Osteoblast (primary cell): ENCODE data around the gene GPX2. TPM values are rescaled to one million over a fixed set of nuclear protein-coding genes. Genes with fewer than 3 reads are reported as not detected.

Source experiments
- DNase-seq: peaks from one replicate; pipeline ENCODE4 v3.0.0; 2011; ENCODE audit warnings: low spot score, mixed read lengths; ENCODE audit not compliant: insufficient read length; ENCODE audit errors: missing footprints
- H2AFZ ChIP-seq: 2 replicates; pipeline ENCODE4 v1.6.0; 2011; ENCODE audit warnings: mild to moderate bottlenecking, low read length
- H3K27ac ChIP-seq: 2 replicates; pipeline ENCODE4 v1.5.1; 2011; ENCODE audit warnings: mild to moderate bottlenecking, low read depth, low read length, moderate library complexity
- H3K27me3 ChIP-seq: 2 replicates; pipeline ENCODE4 v1.6.0; 2012; ENCODE audit warnings: mild to moderate bottlenecking, control low read depth, inconsistent platforms, low read length, moderate library complexity; ENCODE audit not compliant: insufficient read depth
- H3K36me3 ChIP-seq: 2 replicates; pipeline ENCODE4 v1.5.1; 2011; ENCODE audit warnings: mild to moderate bottlenecking, low read length, control low read depth, moderate library complexity; ENCODE audit not compliant: insufficient read depth
- H3K4me1 ChIP-seq: 2 replicates; pipeline ENCODE4 v1.5.1; 2011; ENCODE audit warnings: mild to moderate bottlenecking, low read length, control low read depth, moderate library complexity; ENCODE audit not compliant: insufficient read depth
- H3K4me2 ChIP-seq: 2 replicates; pipeline ENCODE4 v1.6.0; 2011; ENCODE audit warnings: mild to moderate bottlenecking, low read length; ENCODE audit not compliant: insufficient read depth
- H3K4me3 ChIP-seq: fragments of 200-600 bp; sonication (generic); 3 replicates; pipeline ENCODE4 v1.5.1; 2012; ENCODE audit warnings: mild to moderate bottlenecking, low read length, inconsistent platforms; ENCODE audit not compliant: insufficient read depth
- H3K79me2 ChIP-seq: 2 replicates; pipeline ENCODE4 v1.6.0; 2012; ENCODE audit warnings: mild to moderate bottlenecking, low read length, control low read depth, inconsistent platforms; ENCODE audit not compliant: insufficient read depth
- H3K9me3 ChIP-seq: 2 replicates; pipeline ENCODE4 v1.5.1; 2011; ENCODE audit warnings: low read depth, low read length, control low read depth
- H4K20me1 ChIP-seq: 2 replicates; pipeline ENCODE4 v1.6.0; 2012; ENCODE audit warnings: mild to moderate bottlenecking, low read length, control low read depth; ENCODE audit not compliant: insufficient read depth
- CTCF ChIP-seq: IDR thresholded peaks from 2 replicates; pipeline ENCODE4 v1.5.1; 2011; ENCODE audit warnings: mild to moderate bottlenecking, low read depth, low read length, moderate library complexity; ENCODE audit errors: extremely low read depth
- total RNA-seq: library from RNA; depleted of rRNA; stranded (reverse); fragments of >200 nt; gene quantifications from 2 replicates; pipeline ENCODE4 v1.2.3, GENCODE V29; 2012

Gene GPX2
- total RNA-seq, 1 donor, result not detected

DNA sequence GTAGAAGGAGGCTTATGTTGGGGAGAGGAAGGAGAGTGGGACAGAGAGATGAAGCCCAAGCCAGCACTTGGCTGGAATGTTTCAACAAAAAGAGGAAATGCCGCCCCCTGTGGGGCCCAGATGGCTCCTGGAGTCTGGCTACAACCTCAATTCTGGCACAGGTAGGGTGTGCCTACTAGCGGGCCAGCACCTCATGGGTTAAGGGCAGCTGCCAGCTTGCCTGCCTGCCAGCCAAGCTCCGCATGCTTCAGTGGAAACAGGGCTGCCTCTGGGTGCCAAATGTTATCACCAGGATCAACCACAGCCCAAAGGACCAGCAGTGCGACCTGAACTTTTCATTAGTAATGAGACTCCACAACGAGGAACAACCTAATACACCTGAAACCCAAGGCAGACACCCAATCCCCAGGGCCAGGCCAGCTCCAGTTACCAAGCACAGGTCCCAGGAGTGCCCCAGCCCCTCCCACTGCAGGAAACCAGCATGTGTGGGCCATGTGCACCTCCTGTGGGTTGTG is 18.3 kb upstream of the GPX2 start:
- H3K79me2 ChIP-seq, result no peaks in the 10 kb centered on the region
- H3K36me3 ChIP-seq, result no peaks in the 10 kb centered on the region
- no peaks in the 10 kb centered on the region for H3K4me1 ChIP-seq
- peak; percentile 11 for TF ChIP-seq CTCF
- DNase-seq, result no peak
- peaks cover 6% of the 10 kb centered on the region for H3K9me3 ChIP-seq
- H3K4me2 ChIP-seq, result no peak overlapping the region
- H3K4me3 ChIP-seq, result no peak overlapping the region
- no peak overlapping the region for H2AFZ ChIP-seq
- peaks cover 3% of the 10 kb centered on the region for H4K20me1 ChIP-seq
- H3K27me3 ChIP-seq, result no peaks in the 10 kb centered on the region
- no peak overlapping the region for H3K27ac ChIP-seq

DNA sequence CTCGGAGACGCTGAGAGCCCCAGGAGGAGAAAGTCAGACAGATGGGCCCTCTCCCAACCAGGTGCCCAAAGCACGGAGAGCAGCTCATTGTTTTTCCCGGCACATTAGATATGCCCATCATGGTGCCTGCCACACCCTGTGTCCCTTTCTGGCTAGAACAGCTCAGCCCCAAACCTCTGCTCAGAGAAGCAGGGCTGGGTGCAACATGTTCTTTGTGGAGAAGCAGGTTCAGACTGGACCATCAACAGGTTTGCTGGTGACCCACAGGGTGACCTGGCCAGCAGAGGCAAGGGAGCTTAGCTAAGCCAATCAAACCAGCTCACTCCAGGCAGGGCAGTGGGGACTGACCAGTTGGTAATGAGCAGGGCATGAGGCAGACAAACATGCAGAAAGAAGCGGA is 16.2 kb upstream of the GPX2 start:
- Histone ChIP-seq H3K27ac (no peak overlapping the region), H3K79me2 (no peaks in the 10 kb centered on the region), H3K27me3 (no peaks in the 10 kb centered on the region), H3K4me3 (no peak overlapping the region), H3K4me2 (no peak overlapping the region), H3K4me1 (no peaks in the 10 kb centered on the region), H2AFZ (no peak overlapping the region), H3K36me3 (no peaks in the 10 kb centered on the region), H3K9me3 (peaks cover 6% of the 10 kb centered on the region), H4K20me1 (peaks cover 3% of the 10 kb centered on the region)
- no peak for DNase-seq
- TF ChIP-seq CTCF, result no peak

DNA sequence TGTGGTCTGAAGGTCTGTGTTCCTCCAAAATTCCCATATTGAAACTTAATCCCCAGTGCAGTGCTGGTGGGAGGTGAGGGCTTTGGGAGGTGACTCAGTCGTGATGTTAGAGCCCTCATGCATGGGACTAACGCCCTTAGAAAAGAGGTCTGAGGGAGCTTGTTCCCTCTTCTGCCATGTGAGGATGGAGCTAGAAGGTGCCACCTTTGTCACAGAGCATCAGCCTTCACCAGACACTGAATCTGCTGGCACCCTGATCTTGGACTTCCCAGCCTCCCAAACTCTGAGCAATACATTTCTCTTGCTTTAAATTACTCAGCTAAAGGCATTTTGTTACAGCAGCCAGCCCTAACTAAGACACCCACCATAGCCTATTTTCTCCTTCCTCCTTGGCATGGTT is 15.7 kb upstream of the GPX2 start:
- Histone ChIP-seq H3K36me3 (no peaks in the 10 kb centered on the region), H3K79me2 (no peaks in the 10 kb centered on the region), H4K20me1 (peaks cover 3% of the 10 kb centered on the region), H3K4me2 (no peak overlapping the region), H2AFZ (no peak overlapping the region), H3K4me3 (no peak overlapping the region), H3K9me3 (peaks cover 6% of the 10 kb centered on the region), H3K27me3 (no peaks in the 10 kb centered on the region), H3K27ac (no peak overlapping the region), H3K4me1 (no peaks in the 10 kb centered on the region)
- DNase-seq, result no peak
- TF ChIP-seq CTCF, result no peak

DNA sequence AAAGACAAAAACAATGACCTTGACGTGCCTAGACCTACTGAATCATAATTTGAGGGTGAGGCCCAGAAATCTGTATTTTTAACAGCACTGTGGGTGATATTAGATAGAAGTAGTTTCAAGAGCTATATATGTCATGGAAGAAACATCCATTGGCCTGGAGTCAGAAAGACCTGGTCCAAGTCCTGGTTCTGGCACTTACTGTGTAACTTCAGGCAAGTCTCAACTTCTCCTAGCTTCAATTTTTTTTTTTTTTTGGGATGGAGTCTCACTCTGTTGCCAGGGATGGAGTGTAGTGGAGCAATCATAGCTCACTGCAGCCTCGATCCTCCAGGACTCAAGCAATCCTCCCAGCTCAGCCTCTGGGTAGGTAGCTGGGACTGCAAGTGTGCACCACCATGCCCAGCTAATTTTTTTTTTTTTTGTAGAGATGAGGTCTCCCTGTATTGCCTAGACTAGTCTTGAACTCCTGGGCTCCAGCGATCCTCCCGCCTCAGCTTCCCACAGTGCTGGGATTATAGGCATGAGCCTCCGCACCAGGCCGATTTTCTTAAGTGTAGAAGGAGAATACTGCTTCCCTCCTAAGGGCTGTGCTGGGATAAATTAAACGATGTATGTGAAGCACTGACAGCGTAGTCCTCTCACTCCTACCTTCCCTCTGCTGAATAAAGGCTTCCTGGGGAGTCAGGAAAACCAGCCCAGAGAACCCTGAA is 14.3 kb upstream of the GPX2 start:
- no peaks in the 10 kb centered on the region for H3K27me3 ChIP-seq
- DNase-seq, result no peak
- peaks cover under 1% of the 10 kb centered on the region for H4K20me1 ChIP-seq
- no peaks in the 10 kb centered on the region for H3K36me3 ChIP-seq
- no peaks in the 10 kb centered on the region for H3K4me1 ChIP-seq
- peaks cover 6% of the 10 kb centered on the region for H3K9me3 ChIP-seq
- H3K79me2 ChIP-seq, result no peaks in the 10 kb centered on the region
- H3K4me2 ChIP-seq, result no peak overlapping the region
- H3K27ac ChIP-seq, result no peak overlapping the region
- H2AFZ ChIP-seq, result no peak overlapping the region
- H3K4me3 ChIP-seq, result no peak overlapping the region
- no peak for TF ChIP-seq CTCF
